Stomach (tissue), 9 donors: Measurements from ENCODE around the gene MRGPRG. TPM values are rescaled to one million over a fixed set of nuclear protein-coding genes. Genes with fewer than 3 reads are reported as not detected.

Experiments used
- DNase-seq, 2 donors: peaks; one replicate each; pipeline versions ENCODE4 v3.0.0 to v3.0.0-alpha.2; 2013 to 2019
- H3K27ac ChIP-seq, 5 donors: fragments of 200-600 bp in 4 of 5; sonication (generic) in 4 of 5; one replicate each; pipeline ENCODE4 v1.5.1; 2013 to 2019; ENCODE audit warnings: mild to moderate bottlenecking in 1 of 5, moderate library complexity in 1 of 5
- H3K27me3 ChIP-seq, 3 donors: fragments of 200-600 bp; sonication (generic); one replicate each; pipeline ENCODE4 v1.5.1; 2017 to 2019; ENCODE audit warnings: mixed run types in 1 of 3
- H3K36me3 ChIP-seq, 4 donors: fragments of 200-600 bp; sonication (generic); 1 replicate in 3 of 4; 2 replicates in 1 of 4; pipeline ENCODE4 v1.5.1; 2016 to 2019
- H3K4me1 ChIP-seq, 4 donors: fragments of 200-600 bp; sonication (generic); one replicate each; pipeline ENCODE4 v1.5.1; 2016 to 2019
- H3K4me3 ChIP-seq, 4 donors: fragments of 200-600 bp; sonication (generic) in 3 of 4; one replicate each; pipeline ENCODE4 v1.5.1; 2016 to 2019; ENCODE audit warnings: mild to moderate bottlenecking in 1 of 4
- H3K9me3 ChIP-seq, 4 donors: fragments of 200-600 bp; sonication (generic); one replicate each; pipeline ENCODE4 v1.5.1; 2016 to 2019
- EP300 ChIP-seq: sonication (generic); formaldehyde crosslinking; IDR thresholded peaks from one replicate; pipeline ENCODE4 v1.6.1; 2017; ENCODE audit warnings: antibody characterized with exemption
- POLR2A ChIP-seq, 4 donors: fragments of 450-650 bp; IDR thresholded peaks; one replicate each; pipeline ENCODE4 v1.6.1; 2016; ENCODE audit warnings: antibody characterized with exemption in 4 of 4, control low read depth in 2 of 4, mild to moderate bottlenecking in 1 of 4, moderate library complexity in 1 of 4
- POLR2AphosphoS5 ChIP-seq, 3 donors: sonication (generic); formaldehyde crosslinking; IDR thresholded peaks; one replicate each; pipeline ENCODE4 v1.6.1; 2016; ENCODE audit warnings: antibody characterized with exemption in 3 of 3
- WGBS, 5 donors: extraction: QIAGEN DNeasy Blood & Tissue Kit in 3 of 5; methylation state at CpG; one replicate each; pipeline versions ENCODE4 v1.1.5 to v1.1.7; 2013 to 2018; 5-methylcytosine and 5-hydroxymethylcytosine counted together
- intact Hi-C: fragments of 100-400 bp; cut with DNase I; formaldehyde crosslinking; loops from one replicate; pipeline ENCODE4 v1.15.1; 2023; ENCODE audit warnings: low total_unique reads
- polyA plus RNA-seq, 3 donors: library from polyadenylated mRNA; stranded (reverse); fragments of 200-250 nt; gene quantifications; one replicate each; pipeline ENCODE4 v1.2.3, GENCODE V29; 2013
- total RNA-seq, 5 donors: library from RNA; depleted of rRNA; stranded (reverse); fragments of >200 nt; gene quantifications; one replicate each; pipeline versions ENCODE4 v1.1.0 to v1.2.3, GENCODE V29; 2014 to 2016
- TF ChIP-seq, protein P1 (sequence below), 7 experiments: fragments of 450-650 bp in 4 of 7; fragments of 200-600 bp in 3 of 7; sonication (generic) in 3 of 7; IDR thresholded peaks; one replicate each; pipeline ENCODE4 v1.5.1; 2016 to 2019; ENCODE audit warnings: antibody characterized with exemption in 7 of 7, control low read depth in 2 of 7, mild to moderate bottlenecking in 1 of 7
- donor health status: healthy with polysubstance abuse.
- donor health status: Bipolar disorder and iron deficiency.
- donor health status: healthy.

Gene MRGPRG
- total and polyA plus RNA-seq, 8 donors = not detected

- TF ChIP-seq POLR2AphosphoS5 (IDR thresholded peaks at IDR 0.05) (no peak), EP300 (no peak), POLR2A (IDR thresholded peaks at IDR 0.05) (no peak)
- TF ChIP-seq, protein P1, sequence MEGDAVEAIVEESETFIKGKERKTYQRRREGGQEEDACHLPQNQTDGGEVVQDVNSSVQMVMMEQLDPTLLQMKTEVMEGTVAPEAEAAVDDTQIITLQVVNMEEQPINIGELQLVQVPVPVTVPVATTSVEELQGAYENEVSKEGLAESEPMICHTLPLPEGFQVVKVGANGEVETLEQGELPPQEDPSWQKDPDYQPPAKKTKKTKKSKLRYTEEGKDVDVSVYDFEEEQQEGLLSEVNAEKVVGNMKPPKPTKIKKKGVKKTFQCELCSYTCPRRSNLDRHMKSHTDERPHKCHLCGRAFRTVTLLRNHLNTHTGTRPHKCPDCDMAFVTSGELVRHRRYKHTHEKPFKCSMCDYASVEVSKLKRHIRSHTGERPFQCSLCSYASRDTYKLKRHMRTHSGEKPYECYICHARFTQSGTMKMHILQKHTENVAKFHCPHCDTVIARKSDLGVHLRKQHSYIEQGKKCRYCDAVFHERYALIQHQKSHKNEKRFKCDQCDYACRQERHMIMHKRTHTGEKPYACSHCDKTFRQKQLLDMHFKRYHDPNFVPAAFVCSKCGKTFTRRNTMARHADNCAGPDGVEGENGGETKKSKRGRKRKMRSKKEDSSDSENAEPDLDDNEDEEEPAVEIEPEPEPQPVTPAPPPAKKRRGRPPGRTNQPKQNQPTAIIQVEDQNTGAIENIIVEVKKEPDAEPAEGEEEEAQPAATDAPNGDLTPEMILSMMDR (IDR thresholded peaks at IDR 0.05) = no peak
- WGBS, 5 donors = 49 to 66% (median 57%) methylated on average over 22 to 39 of the region's 39 CpGs
- no peak within 1 kb of the TSS for H3K4me3 ChIP-seq
These were observed 13.5 kb upstream of the MRGPRG start, which contains the start of gene MRGPRE for GRCh38 chr11:3231851-3232744. MRGPRE (minus strand) TSS chr11:3232417; CDS start chr11:3228799, 3,618 bp downstream.

DNA sequence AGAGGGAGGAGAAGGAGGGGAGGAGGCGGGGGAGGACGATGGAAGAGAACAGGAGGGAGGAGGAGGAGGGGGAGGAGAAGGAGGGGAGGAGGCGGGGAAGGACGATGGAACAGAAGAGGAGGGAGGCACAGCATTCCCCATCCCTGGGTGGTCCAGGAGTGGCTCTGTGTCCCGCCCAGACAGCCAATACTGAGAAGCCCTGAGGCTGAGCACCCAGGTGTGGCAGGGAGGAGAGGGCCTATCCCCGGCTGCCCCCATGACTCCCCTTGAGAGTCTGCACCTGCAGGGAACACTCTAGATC lies 12.9 kb upstream of the MRGPRG start:
- H3K27ac ChIP-seq = no peak overlapping the region
- peaks cover 0 to 57% (median 11%) of the 10 kb centered on the region in 3 donors for H3K27me3 ChIP-seq
- H3K36me3 ChIP-seq = no peaks in the 10 kb centered on the region
- no peak for TF ChIP-seq EP300
- TF ChIP-seq POLR2AphosphoS5 (IDR thresholded peaks at IDR 0.05) = no peak
- TF ChIP-seq, protein P1 (IDR thresholded peaks at IDR 0.05) = no peak
- TF ChIP-seq POLR2A (IDR thresholded peaks at IDR 0.05) = no peak
- peaks cover 0 to 5% (median 0%) of the 10 kb centered on the region in 4 donors for H3K4me1 ChIP-seq
- DNase-seq = no peak
- WGBS, 5 donors = 64 to 72% (median 67%) methylated on average over 6 of the region's 6 CpGs
- H3K4me3 ChIP-seq = no peak overlapping the region
- no peaks in the 10 kb centered on the region for H3K9me3 ChIP-seq
- intact Hi-C loops = no loop called here

More at GRCh38 chr11:3231851-3232744, 13.5 kb upstream of the MRGPRG start, which contains the start of gene MRGPRE:
- peaks cover 0 to 5% (median 0%) of the 10 kb centered on the region in 4 donors for H3K4me1 ChIP-seq
- no peaks in the 10 kb centered on the region for H3K36me3 ChIP-seq
- intact Hi-C loops = no loop called here
- H3K27ac ChIP-seq = no peak within 1 kb of the TSS
- DNase-seq = peak in 1 of 2 donors; percentile 10
- H3K27me3 ChIP-seq = peaks cover 0 to 56% (median 11%) of the 10 kb centered on the region in 3 donors
- H3K9me3 ChIP-seq = no peaks in the 10 kb centered on the region

- Histone ChIP-seq H3K27ac (no peak overlapping the region), H3K9me3 (no peaks in the 10 kb centered on the region), H3K4me1 (peaks cover 0 to 5% (median 0%) of the 10 kb centered on the region in 4 donors), H3K4me3 (no peak overlapping the region), H3K36me3 (no peaks in the 10 kb centered on the region), H3K27me3 (peaks cover 0 to 57% (median 11%) of the 10 kb centered on the region in 3 donors)
- intact Hi-C loops = no loop called here
- WGBS, 5 donors = 71 to 79% (median 76%) methylated on average over 7 to 12 of the region's 12 CpGs
- no peak for DNase-seq
- no peak for TF ChIP-seq POLR2A (IDR thresholded peaks at IDR 0.05)
- TF ChIP-seq EP300 = no peak
- no peak for TF ChIP-seq POLR2AphosphoS5 (IDR thresholded peaks at IDR 0.05)
- TF ChIP-seq, protein P1 (IDR thresholded peaks at IDR 0.05) = no peak
These were observed 12.3 kb upstream of the MRGPRG start for GRCh38 chr11:3230636-3231549.
